Islet of Langerhans (tissue), 1 donor: ENCODE results near the gene PIGS.
"Not testable (repeated sequence)": the region's sequence is repeated elsewhere in the genome, so short reads cannot be mapped to it uniquely, and the experiment has no call there.

Source experiments
- FAIRE-seq: peaks from one replicate; lab custom pipeline; 2011; peaks lifted over from hg19 to GRCh38; lab: Jason Lieb, UNC

Gene PIGS

GRCh38 chr17:28528327-28529012 lies 42.9 kb downstream of the PIGS start:
- FAIRE-seq = no peak

GRCh38 chr17:28527859-28528258 lies 43.5 kb downstream of the PIGS start:
- no peak for FAIRE-seq

GRCh38 chr17:28527181-28527681 lies 44.1 kb downstream of the PIGS start:
- FAIRE-seq = no peak

- FAIRE-seq = no peak
Observed at GRCh38 chr17:28526381-28526780, 44.9 kb downstream of the PIGS start.

- no peak for FAIRE-seq
Observed at GRCh38 chr17:28524476-28525424, 46.6 kb downstream of the PIGS start.

- no peak for FAIRE-seq
Observed at GRCh38 chr17:28523876-28524275, 47.4 kb downstream of the PIGS start.

- no peak for FAIRE-seq
Observed at GRCh38 chr17:28523186-28523585, 48.1 kb downstream of the PIGS start.

GRCh38 chr17:28522281-28522680 lies 49.0 kb downstream of the PIGS start:
- FAIRE-seq = not testable (repeated sequence)

GRCh38 chr17:28521311-28522085 lies 49.8 kb downstream of the PIGS start:
- FAIRE-seq = no peak

- FAIRE-seq = no peak
Observed at GRCh38 chr17:28520687-28521086, 50.6 kb downstream of the PIGS start.

- no peak for FAIRE-seq
Observed at GRCh38 chr17:28519236-28519635, 52.1 kb downstream of the PIGS start.

- no peak for FAIRE-seq
Observed at GRCh38 chr17:28518578-28518977, 52.7 kb downstream of the PIGS start.

- FAIRE-seq = no peak
Observed at GRCh38 chr17:28518132-28518531, 53.2 kb downstream of the PIGS start.

- FAIRE-seq = no peak
Observed at GRCh38 chr17:28515518-28515917, 55.8 kb downstream of the PIGS start.

- FAIRE-seq = no peak
Observed at GRCh38 chr17:28514561-28515002, 56.7 kb downstream of the PIGS start.

GRCh38 chr17:28513476-28513875 lies 57.8 kb downstream of the PIGS start:
- no peak for FAIRE-seq

GRCh38 chr17:28511858-28512461 lies 59.4 kb downstream of the PIGS start:
- no peak for FAIRE-seq

GRCh38 chr17:28509789-28510188 lies 61.5 kb downstream of the PIGS start:
- FAIRE-seq = no peak

GRCh38 chr17:28508211-28508724 lies 63.1 kb downstream of the PIGS start:
- no peak for FAIRE-seq

GRCh38 chr17:28507567-28508203 lies 63.6 kb downstream of the PIGS start:
- no peak for FAIRE-seq
